IMR-90 (cell line): Measurements from ENCODE around the gene TEKT1. TPM values are rescaled to one million over a fixed set of nuclear protein-coding genes. Genes with fewer than 3 reads are reported as not detected.
"Not testable (repeated sequence)": the region's sequence is repeated elsewhere in the genome, so short reads cannot be mapped to it uniquely, and the experiment has no call there.

Source experiments
- ATAC-seq: fragments of 200-7000 bp; cut with Tn5 transposase; 2 replicates; pipeline ENCODE4 v1.9.1; 2020; ENCODE audit warnings: low read depth, mild to moderate bottlenecking, moderate library complexity
- BruUV-seq: library from RNA; stranded (reverse); fragments of 400-500 nt; replicated peaks from 2 replicates; lab custom pipeline; 2021; lab: Mats Ljungman, UMichigan
- CTCF ChIA-PET: fragments of 300-600 bp; formaldehyde crosslinking; extraction: SDS; loops from one replicate; lab custom pipeline; 2021; ENCODE audit warnings: antibody characterized with exemption; lab: Yijun Ruan, JAX
- POLR2A ChIA-PET: fragments of 300-600 bp; sonication (Branson Sonifier 250); formaldehyde crosslinking; loops from one replicate; lab custom pipeline; 2022; ENCODE audit warnings: antibody characterized with exemption; ENCODE audit not compliant: unreplicated experiment; lab: Charles Lee
- DNase-seq: peaks from one replicate; pipeline ENCODE4 v3.0.0; 2013
- H2AFZ ChIP-seq: replicated peaks from 2 replicates; pipeline ENCODE3; 2013; ENCODE audit warnings: low read length, mild to moderate bottlenecking; ENCODE audit not compliant: poor library complexity
- H2AK5ac ChIP-seq: 2 replicates; pipeline ENCODE4 v1.6.1; 2013; ENCODE audit warnings: low read depth, low read length, inconsistent platforms
- H2AK9ac ChIP-seq: replicated peaks from 2 replicates; pipeline ENCODE3; 2013; ENCODE audit warnings: mild to moderate bottlenecking, low read depth, low read length, moderate library complexity; ENCODE audit not compliant: poor library complexity
- H2BK120ac ChIP-seq: 2 replicates; pipeline ENCODE4 v1.6.1; 2013; ENCODE audit warnings: low read depth, low read length, inconsistent platforms
- H2BK15ac ChIP-seq: 3 replicates; pipeline ENCODE4 v1.6.1; 2013; ENCODE audit warnings: low read depth, low read length, inconsistent platforms
- H2BK20ac ChIP-seq: 2 replicates; pipeline ENCODE4 v1.6.1; 2013; ENCODE audit warnings: low read depth, mild to moderate bottlenecking, inconsistent platforms, low read length, moderate library complexity
- H2BK5ac ChIP-seq: 2 replicates; pipeline ENCODE4 v1.6.1; 2013; ENCODE audit warnings: mild to moderate bottlenecking, low read depth, low read length, inconsistent platforms; ENCODE audit not compliant: poor library complexity, severe bottlenecking
- H3K14ac ChIP-seq: replicated peaks from 2 replicates; pipeline ENCODE4 v1.6.1; 2013; ENCODE audit warnings: low read depth, low read length, inconsistent platforms
- H3K18ac ChIP-seq: 2 replicates; pipeline ENCODE4 v1.6.1; 2013; ENCODE audit warnings: low read depth, low read length, control low read depth
- H3K23ac ChIP-seq: 2 replicates; pipeline ENCODE4 v1.6.1; 2013; ENCODE audit warnings: low read depth, low read length, inconsistent platforms
- H3K27ac ChIP-seq: 2 replicates; pipeline ENCODE4 v1.5.1; 2013; ENCODE audit warnings: mild to moderate bottlenecking, control low read depth, low read length; ENCODE audit not compliant: insufficient read depth
- H3K27me3 ChIP-seq: 2 replicates; pipeline ENCODE4 v1.6.1; 2013; ENCODE audit warnings: low read length; ENCODE audit not compliant: control insufficient read depth, insufficient read depth
- H3K36me3 ChIP-seq: 2 replicates; pipeline ENCODE4 v1.6.1; 2013; ENCODE audit warnings: low read length, mixed read lengths; ENCODE audit not compliant: control insufficient read depth, insufficient read depth
- H3K4ac ChIP-seq: 2 replicates; pipeline ENCODE4 v1.6.1; 2013; ENCODE audit warnings: low read depth, low read length, inconsistent platforms
- H3K4me1 ChIP-seq: 2 replicates; pipeline ENCODE4 v1.6.1; 2013; ENCODE audit warnings: low read length, mixed read lengths; ENCODE audit not compliant: control insufficient read depth, insufficient read depth
- H3K4me2 ChIP-seq: 2 replicates; pipeline ENCODE4 v1.6.1; 2013; ENCODE audit warnings: low read depth, mild to moderate bottlenecking, control low read depth, low read length, moderate library complexity
- H3K4me3 ChIP-seq: 2 replicates; pipeline ENCODE4 v1.5.1; 2013; ENCODE audit warnings: low read depth, mild to moderate bottlenecking, control low read depth, low read length, moderate library complexity; ENCODE audit not compliant: insufficient read depth
- H3K56ac ChIP-seq: 2 replicates; pipeline ENCODE4 v1.6.1; 2013; ENCODE audit warnings: low read length, inconsistent platforms; ENCODE audit not compliant: insufficient read depth; ENCODE audit errors: extremely low read depth
- H3K79me1 ChIP-seq, 2 experiments: 2 replicates each; pipeline ENCODE4 v1.6.1; 2013; ENCODE audit warnings: low read length in 2 of 2, inconsistent platforms in 1 of 2, low read depth in 1 of 2
- H3K9ac ChIP-seq: 2 replicates; pipeline ENCODE4 v1.6.1; 2013; ENCODE audit warnings: low read depth, low read length, control low read depth
- H3K9me1 ChIP-seq: 2 replicates; pipeline ENCODE4 v1.6.1; 2013; ENCODE audit warnings: low read length, inconsistent platforms; ENCODE audit not compliant: insufficient read depth
- H3K9me3 ChIP-seq: 2 replicates; pipeline ENCODE4 v1.6.1; 2013; ENCODE audit warnings: low read length; ENCODE audit not compliant: control insufficient read depth, insufficient read depth
- H4K20me1 ChIP-seq: 2 replicates; pipeline ENCODE4 v1.6.1; 2013; ENCODE audit warnings: low read length, inconsistent platforms; ENCODE audit not compliant: insufficient read depth
- H4K5ac ChIP-seq: 2 replicates; pipeline ENCODE4 v1.6.1; 2013; ENCODE audit warnings: mild to moderate bottlenecking, low read depth, low read length, control low read depth
- H4K8ac ChIP-seq, 2 experiments: 2 replicates each; pipeline ENCODE4 v1.6.1; 2013; ENCODE audit warnings: low read depth in 2 of 2, low read length in 2 of 2, control low read depth in 1 of 2, inconsistent platforms in 1 of 2
- H4K91ac ChIP-seq: 2 replicates; pipeline ENCODE4 v1.6.1; 2013; ENCODE audit warnings: low read depth, low read length, inconsistent platforms; ENCODE audit not compliant: insufficient read depth
- WGBS, 2 experiments: methylation state at CpG; one replicate each; pipeline versions ENCODE4 v1.1.5 to v1.1.7; 2013; ENCODE audit warnings: missing lambda C conversion rate in 2 of 2; ENCODE audit not compliant: insufficient read length in 1 of 2; ENCODE audit errors: extremely low coverage in 2 of 2; 5-methylcytosine and 5-hydroxymethylcytosine counted together
- dilution Hi-C: fragments of 300-500 bp; cut with HindIII; formaldehyde crosslinking; loops from one replicate; pipeline ENCODE4 v1.14.3; 2018; ENCODE audit warnings: low sequenced_read_pairs; ENCODE audit not compliant: unreplicated experiment
- in situ Hi-C: fragments of 300-500 bp; cut with MboI; formaldehyde crosslinking; loops from 3 replicates; pipeline ENCODE4 v1.14.3; 2019; ENCODE audit warnings: low sequenced_read_pairs, inconsistent platforms, mixed read lengths
- intact Hi-C: fragments of 100-400 bp; cut with micrococcal nuclease; formaldehyde crosslinking; loops from 2 replicates; pipeline ENCODE4 v1.10.0; 2022
- polyA plus RNA-seq, 3 experiments: library from polyadenylated mRNA; depleted of rRNA; stranded (reverse); fragments of >200 nt; gene quantifications; 2 replicates each; pipeline ENCODE4 v1.2.3, GENCODE V29; 2012; ENCODE audit warnings: low replicate concordance in 1 of 3
- total RNA-seq: library from RNA; depleted of rRNA; stranded (reverse); fragments of >200 nt; gene quantifications from 2 replicates; pipeline ENCODE4 v1.2.3, GENCODE V29; 2012

Gene TEKT1
- total and polyA plus RNA-seq, 2 of the 4 experiments (the other 2 are of a cell fraction), result not detected

- H2AFZ ChIP-seq, H2BK15ac ChIP-seq, H2BK5ac ChIP-seq, H4K8ac ChIP-seq, H3K79me1 ChIP-seq, H2BK120ac ChIP-seq, ATAC-seq, H3K4me2 ChIP-seq, H3K9ac ChIP-seq, H3K4me3 ChIP-seq, H3K14ac ChIP-seq, H4K5ac ChIP-seq, H2AK9ac ChIP-seq, CTCF ChIA-PET, H3K9me1 ChIP-seq, POLR2A ChIA-PET, H4K20me1 ChIP-seq, H3K4me1 ChIP-seq, H3K18ac ChIP-seq, H3K4ac ChIP-seq, H2BK20ac ChIP-seq, H2AK5ac ChIP-seq, in situ Hi-C loops, H3K56ac ChIP-seq, H3K9me3 ChIP-seq, H3K23ac ChIP-seq, H4K91ac ChIP-seq, BruUV-seq, H3K36me3 ChIP-seq, DNase-seq, H3K27ac ChIP-seq, dilution Hi-C loops: not testable (repeated sequence)
- WGBS, 2 experiments, result no CpG with 5 or more reads among the region's 14 CpGs
- H3K27me3 ChIP-seq, result peaks cover 13% of the 10 kb centered on the region
- intact Hi-C loops, result loop anchor here (5.0 to 10.0 kb wide), 2 partner anchors 181 to 1257 kb away; partner anchors contain the start of genes BCL6B and NLRP1
Observed at GRCh38 chr17:6841769-6842168, 10.2 kb upstream of the TEKT1 start.
